GM19455 (cell line): ENCODE data around the gene CSF1R.
"Not testable (repeated sequence)": the region's sequence is repeated elsewhere in the genome, so short reads cannot be mapped to it uniquely, and the experiment has no call there.

ENCODE experiments used
- ATAC-seq: cut with Tn5 transposase; IDR thresholded peaks from one replicate; pipeline ENCODE4 v1.9.1; 2021; ENCODE audit not compliant: unreplicated experiment

The CSF1R gene

DNA sequence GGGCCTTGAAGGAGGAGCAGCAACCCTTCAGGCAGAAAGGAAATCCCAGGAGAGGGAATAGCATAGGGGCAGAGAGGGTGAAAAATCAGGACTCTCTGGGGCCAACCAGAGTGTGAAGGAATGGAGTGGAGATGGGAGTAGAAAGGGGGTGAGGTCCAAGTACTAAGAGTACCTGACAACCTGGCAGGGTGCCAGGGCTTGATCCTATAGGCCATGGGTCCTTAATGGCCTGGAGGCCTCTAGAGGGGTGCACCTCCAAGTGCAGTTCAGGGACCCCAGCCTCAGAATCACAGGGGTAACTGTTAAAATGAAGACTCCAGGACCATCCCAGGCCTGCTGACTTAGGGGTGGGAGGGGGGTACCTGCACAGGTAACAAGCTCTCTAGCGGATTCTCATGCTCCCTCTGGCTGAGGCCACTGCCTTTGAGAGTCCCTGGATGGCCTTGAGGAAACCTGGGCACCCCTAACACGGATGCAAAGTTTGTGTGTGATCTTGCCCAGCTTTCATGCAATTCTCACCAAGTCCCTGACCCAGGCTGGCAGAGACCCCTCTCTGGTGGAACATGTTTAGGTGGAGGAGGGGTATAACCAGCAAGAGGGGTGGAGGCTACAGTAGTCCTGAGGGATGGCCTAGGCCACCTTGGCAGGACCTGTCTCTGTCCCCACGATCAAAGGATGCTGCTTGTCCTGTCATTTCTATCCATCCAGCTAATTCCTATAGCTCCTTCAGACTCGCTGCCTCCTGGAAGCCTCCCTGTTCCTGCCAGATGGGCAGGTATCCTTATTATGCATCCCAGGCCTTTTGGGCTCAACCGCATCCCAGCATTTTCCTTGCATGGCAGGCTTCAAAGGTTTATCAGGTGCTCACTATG lies 17.6 kb upstream of the CSF1R start:
- ATAC-seq: no peak

GRCh38 chr5:150101023-150101422 lies 14.7 kb upstream of the CSF1R start:
- no peak for ATAC-seq

DNA sequence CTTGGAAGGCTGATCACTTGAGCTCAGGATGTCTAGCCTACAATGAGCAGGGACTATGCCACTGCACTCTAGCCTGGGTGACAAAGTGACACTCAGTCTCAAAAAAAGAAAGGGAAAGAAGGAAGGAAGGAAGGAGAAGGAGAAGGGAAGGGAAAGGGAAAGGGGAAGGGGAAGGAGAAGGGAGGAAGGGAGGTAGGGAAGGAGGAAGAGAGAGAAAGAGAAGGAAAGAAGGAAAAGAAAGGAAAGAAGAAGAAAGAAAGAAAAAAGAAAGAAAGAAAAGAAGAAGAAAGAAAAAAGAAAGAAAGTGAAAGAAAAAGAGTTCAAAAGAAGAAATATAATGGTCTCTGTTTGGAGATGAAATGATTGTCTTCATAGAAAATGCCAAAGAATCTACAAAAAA lies 10.8 kb upstream of the CSF1R start:
- ATAC-seq: no peak

DNA sequence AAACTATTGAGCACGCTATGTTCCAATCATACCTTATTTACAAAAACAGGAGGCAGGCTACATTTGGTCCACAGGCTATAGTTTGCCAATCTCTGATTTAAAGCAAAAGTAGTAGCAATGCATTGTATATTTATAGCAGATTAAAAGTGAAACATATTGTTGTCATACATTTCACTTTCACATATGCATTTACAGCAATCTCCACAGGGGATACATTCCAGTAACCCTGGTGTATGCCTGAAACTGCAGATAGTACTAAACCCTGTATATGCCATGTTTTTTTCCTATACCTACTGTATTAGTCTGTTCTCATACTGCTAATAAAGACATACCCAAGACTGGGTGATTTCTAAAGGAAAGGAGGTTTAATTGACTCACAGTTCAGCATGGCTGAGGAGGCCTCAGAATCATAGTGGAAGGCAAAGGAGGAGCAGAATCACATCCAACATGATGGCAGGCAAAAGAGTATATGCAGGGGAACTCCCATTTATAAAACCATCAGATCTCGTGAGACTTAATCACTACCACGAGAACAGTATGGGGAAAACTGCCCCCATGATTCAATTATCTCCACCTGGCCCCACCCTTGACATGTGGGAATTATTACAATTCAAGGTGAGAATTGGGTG lies 5.9 kb upstream of the CSF1R start:
- ATAC-seq: no peak

- ATAC-seq: no peak
Measured at GRCh38 chr5:150085191-150085912, 1.0 kb downstream of the CSF1R start.

DNA sequence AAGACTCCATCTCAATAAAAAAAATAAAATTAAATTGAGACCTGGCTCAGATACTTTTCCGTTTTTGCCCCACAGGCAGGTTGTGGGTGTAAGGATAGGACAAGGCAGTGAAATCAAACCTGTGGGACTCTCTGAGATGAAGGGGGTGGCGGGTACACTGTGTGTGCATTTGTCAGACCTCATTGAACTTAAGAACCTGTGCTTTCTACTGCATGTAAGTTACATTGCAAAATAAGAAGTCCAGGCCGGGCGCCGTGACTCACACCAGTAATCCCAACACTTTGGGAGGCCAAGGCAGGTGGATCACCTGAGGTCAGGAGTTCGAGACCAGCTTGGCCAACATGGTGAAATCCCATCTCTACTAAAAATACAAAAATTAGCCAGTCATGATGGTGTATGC lies 1.6 kb downstream of the CSF1R start:
- not testable (repeated sequence) for ATAC-seq

- no peak for ATAC-seq
Measured at GRCh38 chr5:150082889-150083288, 3.5 kb downstream of the CSF1R start.

DNA sequence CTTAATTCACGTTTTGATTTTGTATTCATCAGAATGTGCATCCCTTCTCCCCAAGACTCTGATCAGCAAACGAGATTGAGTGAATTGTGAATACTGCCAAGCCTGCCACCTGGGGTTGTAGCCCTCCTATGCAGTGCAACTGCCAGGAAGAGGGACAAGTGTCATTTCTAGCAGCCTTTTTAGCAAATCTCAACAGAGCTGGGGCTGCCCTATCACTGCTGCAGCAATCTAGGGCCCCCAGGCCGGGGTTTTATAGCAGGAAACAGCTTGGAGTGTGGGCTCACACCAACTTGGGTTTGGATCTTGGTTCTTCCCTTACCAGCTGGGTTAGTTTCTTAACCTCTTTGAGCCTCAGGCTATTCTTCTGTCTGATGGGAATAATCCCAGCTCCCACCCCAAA lies 4.0 kb downstream of the CSF1R start:
- no peak for ATAC-seq

GRCh38 chr5:150081541-150082283 lies 4.6 kb downstream of the CSF1R start:
- peak; percentile 83 for ATAC-seq

DNA sequence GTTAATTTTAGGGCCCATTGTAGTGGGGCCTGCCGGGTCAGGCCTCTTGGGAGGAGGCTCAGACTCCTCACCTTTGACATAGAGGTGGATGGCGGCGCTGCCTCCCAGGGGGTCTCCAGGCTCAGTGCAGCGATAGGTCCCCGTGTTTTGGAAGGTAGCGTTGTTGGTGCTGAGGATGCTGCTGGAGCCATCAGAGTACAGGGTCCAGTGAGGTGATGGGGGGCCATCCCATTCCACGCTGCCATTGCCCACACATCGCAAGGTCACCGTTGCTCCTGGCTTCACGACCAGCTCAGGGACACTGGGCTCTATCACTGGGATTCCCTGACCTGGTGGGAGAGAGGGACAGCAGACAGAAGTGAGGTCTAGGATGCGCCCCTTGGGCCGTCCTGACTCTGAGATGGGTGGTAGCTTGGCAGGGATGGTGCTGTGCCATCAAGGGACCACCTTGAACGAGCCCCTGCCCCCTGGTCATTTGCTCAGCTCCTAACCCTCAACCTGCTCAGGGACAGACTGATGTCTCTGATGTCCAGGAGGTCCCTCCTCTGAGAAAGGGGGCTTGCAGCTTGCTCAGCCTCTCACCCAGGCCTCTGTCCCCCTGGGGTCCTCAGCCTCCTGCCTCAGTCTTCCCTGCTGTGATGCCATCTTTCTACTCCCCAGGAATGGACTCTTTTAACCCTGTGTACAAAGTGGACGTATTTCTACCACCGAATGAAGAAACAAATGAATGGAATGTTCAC lies 5.5 kb downstream of the CSF1R start:
- no peak for ATAC-seq

- ATAC-seq: no peak
Measured at GRCh38 chr5:150079909-150080461, 6.4 kb downstream of the CSF1R start.

DNA sequence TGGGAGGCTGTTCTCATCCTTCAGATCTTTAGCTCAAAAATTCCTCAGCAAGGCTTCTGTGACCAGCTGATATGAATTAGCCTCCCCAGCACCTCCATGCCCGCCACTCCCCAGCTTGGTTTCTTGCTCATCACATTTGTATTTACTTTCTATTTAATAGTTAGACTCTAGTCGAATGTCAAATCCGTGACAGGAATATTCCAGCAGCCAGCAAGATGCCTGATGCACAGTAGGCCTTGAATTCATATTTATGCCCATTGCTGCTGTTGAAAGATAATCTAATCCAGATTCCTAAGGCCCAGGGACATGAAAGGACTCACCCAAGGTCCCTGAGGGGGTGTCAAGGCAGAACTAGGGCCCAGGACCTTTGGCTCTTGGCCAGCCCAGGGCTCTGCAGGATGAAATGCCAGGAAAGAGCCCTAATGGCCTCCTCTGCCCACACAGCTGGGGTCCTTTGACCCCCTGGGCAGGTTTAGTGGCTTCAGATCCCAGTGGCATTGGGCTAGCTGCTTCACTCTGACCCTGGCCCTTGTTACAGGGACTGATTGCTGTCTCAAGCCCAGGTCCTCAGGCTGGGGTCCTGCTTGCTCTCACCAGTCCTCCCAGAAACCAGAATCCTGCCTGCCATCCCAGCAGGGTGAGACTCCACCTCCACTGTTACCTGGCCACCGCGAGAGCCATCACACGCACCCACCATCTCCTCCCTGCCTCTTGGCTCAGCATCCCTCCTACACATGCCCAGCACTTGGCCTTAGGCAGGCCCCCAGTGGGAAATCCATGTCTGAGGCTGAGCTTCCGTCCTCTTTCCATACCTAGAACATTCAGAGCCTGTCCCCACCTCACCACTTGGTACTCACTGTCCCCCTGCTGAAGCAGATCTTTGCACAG lies 7.3 kb downstream of the CSF1R start:
- ATAC-seq: no peak

DNA sequence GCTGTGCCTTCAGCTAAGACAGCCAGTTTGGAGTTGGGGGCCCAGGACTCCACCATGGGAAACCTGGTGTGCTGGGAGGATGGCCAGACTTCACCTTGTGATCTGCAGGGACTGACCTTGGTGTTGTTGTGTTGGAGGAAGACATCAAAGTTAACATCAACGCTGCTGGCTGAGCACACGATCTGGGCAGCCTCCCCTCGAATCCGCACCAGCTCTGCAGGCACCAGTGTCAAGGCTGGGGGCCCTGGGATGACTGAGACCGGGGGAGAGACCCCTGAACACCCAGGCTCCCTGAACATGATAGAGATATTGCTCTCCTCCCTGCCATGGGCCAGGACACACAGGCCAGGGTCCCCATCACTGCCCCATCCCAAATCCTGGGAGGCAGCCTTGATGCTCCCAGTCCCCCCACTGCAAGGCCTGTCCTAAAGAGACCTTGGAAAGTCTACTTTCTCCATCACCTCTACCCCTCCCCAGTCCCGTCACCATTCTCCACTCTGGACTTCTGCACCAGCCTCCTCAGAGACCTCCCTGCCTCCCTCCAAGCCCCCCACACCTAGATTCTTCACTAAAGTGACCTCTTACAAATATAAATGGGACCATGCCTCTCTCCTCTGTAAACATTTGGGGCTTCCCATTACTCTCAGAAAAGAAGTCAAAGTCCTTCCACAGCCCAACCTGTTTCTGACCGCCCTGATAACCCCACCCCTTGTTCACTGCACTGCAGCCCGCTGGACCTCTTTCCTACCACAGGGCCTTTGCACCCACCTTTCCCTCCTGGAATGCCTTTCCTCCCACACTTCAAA lies 8.2 kb downstream of the CSF1R start:
- no peak for ATAC-seq

GRCh38 chr5:150077060-150077459 lies 9.3 kb downstream of the CSF1R start:
- ATAC-seq: no peak

GRCh38 chr5:150075806-150076205 lies 10.5 kb downstream of the CSF1R start:
- ATAC-seq: no peak

DNA sequence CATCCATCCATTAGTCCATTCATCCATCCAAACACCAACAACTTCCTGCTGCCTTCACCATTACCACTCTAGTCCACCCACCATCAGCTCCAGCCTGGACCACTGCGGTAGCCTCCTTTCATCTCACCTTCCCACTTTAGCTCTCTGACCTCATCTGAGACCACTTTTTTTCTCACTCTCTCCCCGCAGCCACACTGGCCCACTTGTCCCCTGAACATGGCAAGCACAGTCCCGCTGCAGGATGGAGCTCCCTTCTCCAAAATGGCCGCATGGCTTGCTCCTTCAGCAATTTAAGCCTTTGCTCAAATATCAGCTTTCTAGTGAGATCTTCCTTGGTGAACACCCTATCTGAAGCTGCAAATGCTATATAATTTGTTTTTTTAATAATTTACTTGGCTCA lies 11.1 kb downstream of the CSF1R start:
- ATAC-seq: no peak

GRCh38 chr5:150073677-150074076 lies 12.7 kb downstream of the CSF1R start:
- ATAC-seq: no peak

DNA sequence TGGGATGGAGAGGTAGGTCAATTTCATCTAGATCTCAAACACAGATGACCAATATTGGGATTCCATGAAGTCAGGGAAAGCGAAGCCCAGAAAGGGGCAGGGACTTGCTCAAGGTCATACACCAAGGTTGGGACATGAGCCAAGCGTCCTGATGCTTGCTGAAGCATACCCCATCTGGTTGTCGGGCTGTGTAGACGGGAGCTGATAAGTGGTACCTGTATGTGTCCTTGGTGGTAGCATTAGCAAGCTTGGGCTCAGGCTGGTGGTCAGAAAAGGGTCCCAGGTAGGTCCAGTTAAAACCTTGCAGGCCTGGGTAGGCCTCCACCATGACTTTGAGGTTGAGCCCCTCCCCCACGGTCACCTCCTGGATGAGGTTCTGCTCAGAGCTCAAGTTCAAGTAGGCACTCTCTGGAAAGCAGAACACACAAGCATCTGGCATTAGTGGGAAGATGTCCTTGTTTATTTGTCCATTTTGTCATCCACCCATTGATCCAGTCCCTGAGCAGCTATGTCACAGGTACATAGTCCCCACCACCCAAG lies 13.2 kb downstream of the CSF1R start:
- ATAC-seq: no peak
